ENCODE measurements around the gene SMAD7. TPM values are rescaled to one million over a fixed set of nuclear protein-coding genes. Genes with fewer than 3 reads are reported as not detected.

The SMAD7 gene
- total and polyA plus RNA-seq, 10 of the 15 experiments (the other 5 are each of a cell fraction or from before 2014, with no cell fraction given), result 1.3 to 22.5 (median 8.0) TPM

GRCh38 chr18:48966523-48966922, 15.8 kb upstream of the SMAD7 start (continued):
- TF ChIP-seq, protein P1, sequence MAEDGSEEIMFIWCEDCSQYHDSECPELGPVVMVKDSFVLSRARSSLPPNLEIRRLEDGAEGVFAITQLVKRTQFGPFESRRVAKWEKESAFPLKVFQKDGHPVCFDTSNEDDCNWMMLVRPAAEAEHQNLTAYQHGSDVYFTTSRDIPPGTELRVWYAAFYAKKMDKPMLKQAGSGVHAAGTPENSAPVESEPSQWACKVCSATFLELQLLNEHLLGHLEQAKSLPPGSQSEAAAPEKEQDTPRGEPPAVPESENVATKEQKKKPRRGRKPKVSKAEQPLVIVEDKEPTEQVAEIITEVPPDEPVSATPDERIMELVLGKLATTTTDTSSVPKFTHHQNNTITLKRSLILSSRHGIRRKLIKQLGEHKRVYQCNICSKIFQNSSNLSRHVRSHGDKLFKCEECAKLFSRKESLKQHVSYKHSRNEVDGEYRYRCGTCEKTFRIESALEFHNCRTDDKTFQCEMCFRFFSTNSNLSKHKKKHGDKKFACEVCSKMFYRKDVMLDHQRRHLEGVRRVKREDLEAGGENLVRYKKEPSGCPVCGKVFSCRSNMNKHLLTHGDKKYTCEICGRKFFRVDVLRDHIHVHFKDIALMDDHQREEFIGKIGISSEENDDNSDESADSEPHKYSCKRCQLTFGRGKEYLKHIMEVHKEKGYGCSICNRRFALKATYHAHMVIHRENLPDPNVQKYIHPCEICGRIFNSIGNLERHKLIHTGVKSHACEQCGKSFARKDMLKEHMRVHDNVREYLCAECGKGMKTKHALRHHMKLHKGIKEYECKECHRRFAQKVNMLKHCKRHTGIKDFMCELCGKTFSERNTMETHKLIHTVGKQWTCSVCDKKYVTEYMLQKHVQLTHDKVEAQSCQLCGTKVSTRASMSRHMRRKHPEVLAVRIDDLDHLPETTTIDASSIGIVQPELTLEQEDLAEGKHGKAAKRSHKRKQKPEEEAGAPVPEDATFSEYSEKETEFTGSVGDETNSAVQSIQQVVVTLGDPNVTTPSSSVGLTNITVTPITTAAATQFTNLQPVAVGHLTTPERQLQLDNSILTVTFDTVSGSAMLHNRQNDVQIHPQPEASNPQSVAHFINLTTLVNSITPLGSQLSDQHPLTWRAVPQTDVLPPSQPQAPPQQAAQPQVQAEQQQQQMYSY (CRISPR knock-in tag; IDR thresholded peaks at IDR 0.05), result no peak
- TF ChIP-seq POLR2AphosphoS2 (IDR thresholded peaks at IDR 0.05; ENCODE audit: low read depth, low read length) (no peak), GATAD2B (conservative IDR thresholded peaks at IDR 0.05; ENCODE audit: low read depth) (no peak), BRCA1 (IDR thresholded peaks at IDR 0.05; ENCODE audit: low read depth, low read length) (no peak), NR2F1 (conservative IDR thresholded peaks at IDR 0.05) (no peak), PAX8 (IDR thresholded peaks at IDR 0.05) (no peak), SREBF1 (IDR thresholded peaks at IDR 0.05; ENCODE audit: low read length) (no peak)
- TF ChIP-seq, protein P2, sequence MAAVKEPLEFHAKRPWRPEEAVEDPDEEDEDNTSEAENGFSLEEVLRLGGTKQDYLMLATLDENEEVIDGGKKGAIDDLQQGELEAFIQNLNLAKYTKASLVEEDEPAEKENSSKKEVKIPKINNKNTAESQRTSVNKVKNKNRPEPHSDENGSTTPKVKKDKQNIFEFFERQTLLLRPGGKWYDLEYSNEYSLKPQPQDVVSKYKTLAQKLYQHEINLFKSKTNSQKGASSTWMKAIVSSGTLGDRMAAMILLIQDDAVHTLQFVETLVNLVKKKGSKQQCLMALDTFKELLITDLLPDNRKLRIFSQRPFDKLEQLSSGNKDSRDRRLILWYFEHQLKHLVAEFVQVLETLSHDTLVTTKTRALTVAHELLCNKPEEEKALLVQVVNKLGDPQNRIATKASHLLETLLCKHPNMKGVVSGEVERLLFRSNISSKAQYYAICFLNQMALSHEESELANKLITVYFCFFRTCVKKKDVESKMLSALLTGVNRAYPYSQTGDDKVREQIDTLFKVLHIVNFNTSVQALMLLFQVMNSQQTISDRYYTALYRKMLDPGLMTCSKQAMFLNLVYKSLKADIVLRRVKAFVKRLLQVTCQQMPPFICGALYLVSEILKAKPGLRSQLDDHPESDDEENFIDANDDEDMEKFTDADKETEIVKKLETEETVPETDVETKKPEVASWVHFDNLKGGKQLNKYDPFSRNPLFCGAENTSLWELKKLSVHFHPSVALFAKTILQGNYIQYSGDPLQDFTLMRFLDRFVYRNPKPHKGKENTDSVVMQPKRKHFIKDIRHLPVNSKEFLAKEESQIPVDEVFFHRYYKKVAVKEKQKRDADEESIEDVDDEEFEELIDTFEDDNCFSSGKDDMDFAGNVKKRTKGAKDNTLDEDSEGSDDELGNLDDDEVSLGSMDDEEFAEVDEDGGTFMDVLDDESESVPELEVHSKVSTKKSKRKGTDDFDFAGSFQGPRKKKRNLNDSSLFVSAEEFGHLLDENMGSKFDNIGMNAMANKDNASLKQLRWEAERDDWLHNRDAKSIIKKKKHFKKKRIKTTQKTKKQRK (IDR thresholded peaks at IDR 0.05; ENCODE audit: low read depth, low read length), result no peak
